Measurements from ENCODE around the gene DNAJC10.
A peak's percentile ranks its signal among the peaks of the same experiment; 100 is the strongest.
"Not testable (repeated sequence)": the region's sequence is repeated elsewhere in the genome, so short reads cannot be mapped to it uniquely, and the experiment has no call there.

The DNAJC10 gene

GRCh38 chr2:182715892-182716649 lies at the start of gene DNAJC10:
Gene DNAJC10, plus strand, starts transcription at chr2:182716257. Its CDS starts 1,830 bp downstream, at chr2:182718087.
- DNase-seq (ENCODE audit: low read depth): peak; percentile 95

- peak; percentile 42 for DNase-seq (ENCODE audit: low read depth)
Observed at GRCh38 chr2:182666674-182667314, 49.3 kb upstream of the DNAJC10 start.

GRCh38 chr2:182667315-182667695 lies 48.8 kb upstream of the DNAJC10 start:
- DNase-seq (ENCODE audit: low read depth): no peak

GRCh38 chr2:182668671-182669070 lies 47.4 kb upstream of the DNAJC10 start:
- peak; percentile 23 for DNase-seq (ENCODE audit: low read depth)

GRCh38 chr2:182672466-182673165 lies 43.4 kb upstream of the DNAJC10 start:
- DNase-seq (ENCODE audit: low read depth): peak; percentile 86

GRCh38 chr2:182680837-182681236 lies 35.2 kb upstream of the DNAJC10 start:
- DNase-seq (ENCODE audit: low read depth): no peak

GRCh38 chr2:182682210-182682609 lies 33.8 kb upstream of the DNAJC10 start:
- no peak for DNase-seq (ENCODE audit: low read depth)

- DNase-seq (ENCODE audit: low read depth): no peak
Observed at GRCh38 chr2:182685559-182685958, 30.5 kb upstream of the DNAJC10 start.

GRCh38 chr2:182686763-182687162 lies 29.3 kb upstream of the DNAJC10 start:
- DNase-seq (ENCODE audit: low read depth): not testable (repeated sequence)

- no peak for DNase-seq (ENCODE audit: low read depth)
Observed at GRCh38 chr2:182694189-182694588, 21.9 kb upstream of the DNAJC10 start.

- DNase-seq (ENCODE audit: low read depth): no peak
Observed at GRCh38 chr2:182695776-182696175, 20.3 kb upstream of the DNAJC10 start.

- DNase-seq (ENCODE audit: low read depth): no peak
Observed at GRCh38 chr2:182698671-182699070, 17.4 kb upstream of the DNAJC10 start.

- no peak for DNase-seq (ENCODE audit: low read depth)
Observed at GRCh38 chr2:182705761-182706160, 10.3 kb upstream of the DNAJC10 start.

GRCh38 chr2:182706751-182707150 lies 9.3 kb upstream of the DNAJC10 start:
- DNase-seq (ENCODE audit: low read depth): no peak

GRCh38 chr2:182713601-182714000 lies 2.5 kb upstream of the DNAJC10 start:
- no peak for DNase-seq (ENCODE audit: low read depth)

GRCh38 chr2:182715121-182715891 lies 751 bp upstream of the DNAJC10 start:
- peak; percentile 64 for DNase-seq (ENCODE audit: low read depth)

GRCh38 chr2:182716650-182716979 lies 558 bp downstream of the DNAJC10 start:
- no peak for DNase-seq (ENCODE audit: low read depth)

- DNase-seq (ENCODE audit: low read depth): no peak
Observed at GRCh38 chr2:182717416-182717815, 1.4 kb downstream of the DNAJC10 start.

GRCh38 chr2:182717816-182718215 lies 1.8 kb downstream of the DNAJC10 start:
- no peak for DNase-seq (ENCODE audit: low read depth)

GRCh38 chr2:182718459-182718858 lies 2.4 kb downstream of the DNAJC10 start:
- DNase-seq (ENCODE audit: low read depth): no peak

- not testable (repeated sequence) for DNase-seq (ENCODE audit: low read depth)
Observed at GRCh38 chr2:182719116-182719515, 3.1 kb downstream of the DNAJC10 start.

- no peak for DNase-seq (ENCODE audit: low read depth)
Observed at GRCh38 chr2:182724656-182725055, 8.6 kb downstream of the DNAJC10 start.

All from iris pigment epithelial cell (primary cell).